NCI-H524 (cell line): Measurements from ENCODE around the gene RPS14.
A peak's percentile ranks its signal among the peaks of the same experiment; 100 is the strongest.

Experiments used
- DNase-seq, 2 experiments: peaks; one replicate each; lab custom pipeline; 2025; lab: John Stamatoyannopoulos, UW

Gene RPS14

DNA sequence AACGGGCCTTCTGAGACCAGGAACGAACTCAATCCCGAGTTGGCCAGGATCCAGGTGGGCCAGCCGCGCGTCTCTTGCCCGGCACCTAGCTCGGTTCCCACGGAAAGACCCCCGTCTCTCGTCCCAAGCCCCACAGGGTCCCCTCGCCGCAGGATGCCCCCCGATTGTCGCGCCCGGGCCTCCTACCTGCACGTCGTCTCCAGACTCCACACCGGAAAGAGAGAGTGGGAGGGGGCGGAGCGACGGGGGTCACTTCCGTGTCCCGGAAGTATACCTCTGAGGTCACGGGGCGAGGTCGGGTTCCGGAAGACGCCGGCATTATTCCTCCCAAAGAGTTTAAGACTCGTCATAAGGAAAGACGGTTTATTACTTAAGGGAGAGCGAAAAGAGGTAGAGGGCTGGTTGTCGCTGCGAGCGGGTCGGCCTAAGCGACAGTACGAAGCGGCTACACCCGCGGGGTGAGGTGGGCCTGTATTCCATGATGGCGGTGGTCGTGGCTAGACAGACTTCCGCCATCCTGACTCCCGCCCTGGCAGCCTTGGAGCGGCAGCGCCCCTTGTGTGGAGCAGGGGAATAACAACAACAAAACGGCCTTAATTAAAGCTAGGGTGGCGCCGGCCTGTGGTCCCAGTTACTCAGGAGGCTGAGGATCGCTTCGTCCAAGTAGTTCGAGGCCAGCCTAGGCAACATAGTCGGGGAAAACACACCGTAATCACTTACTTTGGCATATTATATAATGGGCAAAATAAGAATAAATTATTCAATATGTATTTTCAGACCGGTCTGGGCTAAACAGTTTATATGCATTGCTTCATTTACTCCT is at the start of gene RPS14:
TSS of gene RPS14 (minus strand) at position 223 of the 823 bp plus-strand sequence. CDS start 2,006 bp downstream, outside the sequence.
- peak; percentile 84 to 87 for DNase-seq

DNA sequence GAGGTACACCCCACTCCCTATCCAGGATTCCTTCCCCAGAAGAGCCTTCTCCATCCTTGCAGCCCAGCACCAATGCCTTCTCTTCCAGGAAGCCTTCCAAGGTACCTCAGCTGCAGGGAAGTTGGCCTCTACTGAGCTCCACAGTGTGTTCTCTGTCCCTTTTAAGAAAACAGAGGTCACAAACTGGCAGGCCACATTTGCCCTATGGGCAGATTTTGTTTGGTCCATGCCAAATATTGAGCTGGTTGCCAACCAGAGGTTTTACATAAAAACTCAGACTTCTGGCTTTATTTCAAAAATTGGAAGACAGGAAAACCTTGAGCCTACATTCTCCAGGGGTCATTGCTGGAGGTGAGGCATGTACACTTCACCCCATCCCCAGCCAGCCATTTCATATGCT is 49.4 kb upstream of the RPS14 start:
- no peak for DNase-seq

DNA sequence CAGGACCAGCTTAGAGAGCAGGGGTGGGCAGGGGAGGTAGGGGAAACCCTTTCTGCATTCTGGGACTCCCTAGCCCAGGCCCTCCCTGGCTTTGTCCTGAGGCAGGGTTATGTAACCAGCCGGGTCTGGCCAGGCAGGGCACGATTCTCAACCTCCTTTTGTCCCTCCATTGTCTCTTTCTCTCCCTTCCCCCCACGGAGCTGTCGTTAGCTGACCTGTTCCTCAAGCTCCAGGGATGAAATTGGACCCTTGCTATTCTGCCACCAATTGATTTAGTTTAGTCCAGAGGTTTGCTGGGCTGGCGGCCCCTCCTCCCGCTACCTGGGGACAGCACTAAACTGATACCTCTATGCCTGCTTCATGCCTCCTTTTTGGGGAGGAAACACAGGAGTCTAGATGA is 49.0 kb upstream of the RPS14 start:
- no peak for DNase-seq

DNA sequence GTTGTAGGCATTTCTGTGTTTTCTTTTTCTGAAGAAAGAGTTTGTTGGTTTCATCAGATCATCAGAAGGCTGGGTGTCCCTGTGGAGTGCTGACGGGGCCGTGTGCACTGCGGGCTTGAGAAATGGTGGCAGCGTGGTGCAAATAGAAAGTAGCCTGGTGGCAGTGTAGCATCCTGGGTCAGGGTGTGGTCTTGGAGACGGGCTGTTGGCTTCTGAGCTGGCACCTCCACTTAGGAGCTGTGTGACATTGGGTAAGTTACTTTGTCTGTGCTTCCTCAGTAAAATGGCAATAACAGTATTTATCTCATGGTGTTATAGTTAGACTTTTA is 48.4 kb upstream of the RPS14 start:
- DNase-seq: no peak

DNA sequence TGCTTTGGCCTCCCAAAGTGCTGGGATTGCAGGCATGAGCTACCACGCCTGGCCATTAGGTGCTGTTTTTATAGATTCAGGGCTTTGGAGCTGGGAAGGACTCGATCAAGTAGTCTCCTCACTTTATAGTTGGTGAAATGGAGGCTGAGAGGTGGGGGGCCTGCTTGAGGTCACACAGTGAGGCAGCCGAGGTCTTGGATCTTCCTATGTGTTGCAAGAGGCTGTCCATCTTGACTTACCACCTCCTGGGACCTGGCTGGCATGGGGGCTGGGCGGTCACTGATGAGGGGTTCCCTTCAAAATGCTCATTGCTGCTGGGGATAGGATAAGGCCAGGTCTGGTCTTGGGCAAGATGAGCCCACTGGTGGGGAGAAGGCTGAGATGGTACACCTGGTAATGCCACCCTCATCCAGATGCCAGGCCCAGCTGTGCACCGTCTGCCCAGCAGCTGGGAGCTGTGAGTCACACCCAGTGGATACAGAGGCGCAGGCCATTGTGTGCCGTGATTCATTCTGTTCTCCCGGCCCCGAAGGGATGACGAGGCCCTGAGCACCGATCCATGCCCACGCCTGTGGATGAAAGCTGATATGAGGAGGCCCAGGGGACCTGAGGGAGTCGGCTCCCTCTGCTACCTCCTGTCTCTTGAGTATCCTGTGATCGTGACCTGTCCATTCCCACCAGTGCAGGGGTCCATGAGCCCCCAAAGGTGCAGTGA is 47.9 kb upstream of the RPS14 start:
- peak; percentile 18 to 67 for DNase-seq

DNA sequence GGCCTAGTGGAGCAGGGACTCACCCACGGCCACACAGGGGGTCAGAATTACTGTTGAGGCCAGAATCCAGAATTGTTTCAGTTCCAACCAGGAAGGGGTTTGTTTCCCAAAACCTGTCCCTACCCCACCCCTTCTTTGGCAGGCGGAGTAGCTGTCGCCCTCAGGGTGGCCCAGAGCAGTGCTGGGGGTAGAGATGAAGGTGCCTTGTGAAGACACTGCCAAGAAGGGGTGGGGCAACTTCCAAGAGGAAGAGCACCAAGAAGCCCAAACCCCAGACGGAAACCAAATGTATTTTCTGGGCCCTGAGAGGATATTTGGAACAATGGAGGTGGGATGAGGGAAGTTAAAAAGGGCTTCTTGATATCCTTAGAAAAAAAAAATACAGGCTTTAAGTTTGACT is 47.0 kb upstream of the RPS14 start:
- no peak for DNase-seq

DNA sequence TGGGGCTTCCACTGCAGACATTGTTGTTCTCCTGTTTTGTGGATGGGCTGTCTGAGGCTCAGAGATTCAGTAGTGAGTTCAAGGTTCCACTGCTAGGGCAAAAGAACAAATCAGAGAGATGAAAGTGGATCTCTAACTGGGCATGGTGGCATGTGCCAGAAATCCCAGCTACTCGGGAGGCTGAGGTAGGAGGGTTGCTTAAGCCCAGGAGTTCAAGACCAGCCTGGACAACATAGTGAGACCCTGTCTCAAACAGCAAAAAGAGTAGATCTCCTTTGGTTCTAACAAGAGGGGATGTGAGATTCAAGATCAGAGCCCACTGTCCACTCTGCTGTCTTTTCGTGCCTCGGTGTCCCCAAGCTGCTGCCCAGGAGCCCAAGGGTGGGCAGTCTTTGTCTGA is 46.6 kb upstream of the RPS14 start:
- DNase-seq: no peak

DNA sequence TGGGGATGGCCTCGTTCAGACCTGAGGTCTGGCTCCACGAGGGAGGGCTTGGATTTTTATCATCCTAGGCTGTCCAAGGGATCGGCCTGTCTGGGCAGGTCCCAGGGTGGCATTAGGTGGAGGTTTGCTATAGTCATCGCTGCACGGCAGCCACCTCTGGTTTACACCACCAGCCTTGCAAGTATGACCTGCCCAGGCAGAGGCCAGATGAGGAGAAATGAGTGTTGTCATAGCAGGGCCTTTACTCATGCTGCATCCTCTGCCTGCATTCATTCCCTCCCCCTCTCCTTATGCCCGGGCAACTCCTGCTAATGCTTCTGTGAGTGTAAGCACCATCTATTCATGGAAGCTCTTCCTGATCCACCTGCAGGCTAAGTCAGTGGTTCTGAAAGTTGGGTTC is 43.1 kb upstream of the RPS14 start:
- no peak for DNase-seq

DNA sequence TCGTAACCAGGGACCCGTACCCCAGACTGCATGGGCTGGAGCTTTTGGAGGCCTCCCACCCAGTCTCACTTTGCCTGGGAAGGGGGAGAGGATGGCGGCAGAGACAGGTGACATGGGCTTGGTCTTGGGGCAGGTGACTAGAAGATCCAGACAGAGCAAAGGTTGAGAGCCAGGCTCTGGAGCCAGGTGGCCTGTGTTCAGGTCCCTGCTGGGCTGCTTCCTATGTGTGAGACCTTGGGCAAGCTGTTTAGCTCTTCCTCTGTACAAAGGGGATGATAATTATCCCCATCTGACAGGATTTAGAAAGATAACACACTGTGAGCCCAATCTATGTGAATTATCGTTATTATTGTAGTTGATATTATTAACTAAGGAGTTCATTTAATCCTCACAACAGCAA is 42.3 kb upstream of the RPS14 start:
- no peak for DNase-seq

DNA sequence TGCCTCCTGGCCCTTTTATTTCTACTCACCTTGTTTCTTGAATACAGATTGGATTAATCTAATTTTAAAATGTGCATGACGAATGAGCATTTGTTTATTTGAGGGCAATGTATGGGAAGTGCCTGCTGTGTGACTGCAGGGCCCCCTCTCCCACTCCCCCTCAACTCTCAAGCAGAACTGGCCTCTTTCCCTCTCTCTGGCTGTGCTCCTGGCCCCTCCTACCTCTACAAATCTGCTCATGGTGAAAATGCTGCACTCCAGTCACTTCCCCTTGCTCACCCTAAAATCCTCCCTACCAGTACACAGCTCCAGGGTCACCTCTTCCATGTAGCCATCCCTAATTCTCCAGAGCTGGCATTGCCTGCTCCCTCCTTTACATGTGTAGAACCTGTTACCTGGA is 41.2 kb upstream of the RPS14 start:
- DNase-seq: no peak

DNA sequence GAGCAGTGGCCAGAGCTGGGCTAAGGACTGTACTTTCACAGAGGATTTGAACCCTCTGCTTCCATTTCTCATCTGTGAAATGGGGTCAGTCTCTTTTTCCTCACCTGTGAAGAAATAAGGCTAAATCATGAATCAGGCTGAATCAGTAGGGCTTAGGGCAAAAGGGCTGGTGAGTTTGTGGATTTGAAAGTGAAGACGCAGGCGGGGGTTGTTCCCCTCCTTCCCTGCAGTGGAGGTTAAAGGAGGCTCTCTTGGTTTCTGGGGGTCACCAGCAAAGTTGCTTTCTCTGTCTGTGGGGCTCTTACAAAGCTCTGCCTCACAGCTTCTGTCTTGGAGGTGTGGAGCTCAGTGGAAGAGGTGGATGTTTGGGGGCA is 40.7 kb upstream of the RPS14 start:
- no peak for DNase-seq

DNA sequence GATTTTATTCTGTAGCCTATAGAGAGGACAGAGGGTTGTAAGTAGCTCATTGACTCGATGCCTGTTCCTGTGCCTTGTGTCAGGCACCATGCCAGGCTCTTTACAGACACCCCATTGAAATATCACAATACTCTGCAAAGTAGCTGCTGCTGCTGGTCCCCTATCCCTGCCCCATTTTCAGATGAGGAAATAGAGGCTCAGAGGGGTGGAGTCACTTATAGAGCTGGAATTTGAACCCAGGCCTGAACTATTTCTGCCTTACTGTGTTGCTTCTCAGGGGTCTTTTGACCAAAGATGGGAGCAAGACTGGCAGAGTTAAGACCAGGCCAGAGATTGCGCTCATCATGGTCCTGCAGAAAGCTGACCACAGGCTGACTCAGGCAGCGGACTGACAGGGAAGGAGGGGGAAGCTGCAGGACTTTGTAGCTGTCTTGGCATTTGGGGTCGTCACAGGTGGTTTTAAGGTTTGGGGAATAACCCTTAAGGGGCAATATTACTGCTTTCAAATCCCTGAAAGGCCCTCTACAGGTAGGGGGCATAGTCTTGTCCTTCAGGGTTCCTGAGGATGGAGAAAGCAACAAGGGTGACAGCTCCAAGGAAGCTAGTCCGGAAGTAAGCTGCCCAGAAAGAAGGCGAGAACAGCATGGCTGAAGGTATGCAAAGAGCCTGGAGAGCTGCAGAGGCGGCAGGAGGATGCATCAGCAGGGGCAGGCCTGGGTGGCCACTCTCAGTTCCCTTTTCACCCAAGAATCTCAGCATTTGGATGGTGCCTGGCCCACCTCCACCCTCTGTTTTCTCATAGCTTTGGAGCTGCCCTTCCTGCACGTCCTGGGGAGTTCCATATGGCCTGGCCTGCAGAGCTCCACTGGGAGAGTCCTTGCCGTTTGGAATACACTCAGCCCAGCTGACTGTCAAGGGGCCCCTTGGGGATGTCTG is 40.1 kb upstream of the RPS14 start:
- DNase-seq: peak in 1 of 2 experiments; percentile 53

DNA sequence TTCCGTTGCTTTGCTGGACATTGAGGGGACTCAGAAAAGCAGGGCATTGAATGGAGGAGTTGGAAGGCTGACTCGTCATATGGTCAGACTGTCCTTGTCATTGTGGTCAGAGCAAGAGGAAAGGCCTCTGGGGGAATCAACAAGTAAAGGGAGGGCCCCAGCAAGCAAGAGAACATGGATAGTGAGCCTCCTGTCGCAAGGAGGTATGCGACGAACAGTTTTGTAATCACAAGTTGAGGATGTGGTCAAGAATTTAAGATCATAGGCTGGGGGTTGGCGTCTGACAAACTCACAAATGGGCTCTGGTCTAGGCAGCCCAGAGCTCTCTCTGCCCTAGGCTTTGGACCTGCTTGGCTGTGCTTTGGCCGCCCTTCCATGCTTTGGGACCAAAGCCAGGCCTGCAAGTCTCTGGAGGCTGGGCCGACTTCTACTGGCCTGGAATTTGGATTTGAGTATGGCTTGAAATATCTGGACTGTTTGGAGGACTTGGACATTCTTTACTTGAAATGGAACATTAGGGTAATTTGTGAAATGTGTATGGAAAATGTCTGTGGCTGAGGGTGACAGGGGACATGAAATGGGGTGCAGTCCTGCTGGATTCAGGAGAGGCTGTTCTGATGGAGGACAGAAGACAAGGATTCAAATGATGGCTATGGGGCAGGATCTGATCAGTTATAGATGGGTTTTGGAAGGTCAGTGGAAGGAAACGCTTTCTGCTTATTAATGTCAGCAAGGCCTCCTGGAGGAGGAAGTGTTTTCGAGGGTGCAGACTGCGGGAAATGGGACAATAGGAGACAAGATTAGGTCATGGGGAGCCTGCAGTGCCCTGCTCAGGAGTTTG is 39.2 kb upstream of the RPS14 start:
- DNase-seq: no peak

DNA sequence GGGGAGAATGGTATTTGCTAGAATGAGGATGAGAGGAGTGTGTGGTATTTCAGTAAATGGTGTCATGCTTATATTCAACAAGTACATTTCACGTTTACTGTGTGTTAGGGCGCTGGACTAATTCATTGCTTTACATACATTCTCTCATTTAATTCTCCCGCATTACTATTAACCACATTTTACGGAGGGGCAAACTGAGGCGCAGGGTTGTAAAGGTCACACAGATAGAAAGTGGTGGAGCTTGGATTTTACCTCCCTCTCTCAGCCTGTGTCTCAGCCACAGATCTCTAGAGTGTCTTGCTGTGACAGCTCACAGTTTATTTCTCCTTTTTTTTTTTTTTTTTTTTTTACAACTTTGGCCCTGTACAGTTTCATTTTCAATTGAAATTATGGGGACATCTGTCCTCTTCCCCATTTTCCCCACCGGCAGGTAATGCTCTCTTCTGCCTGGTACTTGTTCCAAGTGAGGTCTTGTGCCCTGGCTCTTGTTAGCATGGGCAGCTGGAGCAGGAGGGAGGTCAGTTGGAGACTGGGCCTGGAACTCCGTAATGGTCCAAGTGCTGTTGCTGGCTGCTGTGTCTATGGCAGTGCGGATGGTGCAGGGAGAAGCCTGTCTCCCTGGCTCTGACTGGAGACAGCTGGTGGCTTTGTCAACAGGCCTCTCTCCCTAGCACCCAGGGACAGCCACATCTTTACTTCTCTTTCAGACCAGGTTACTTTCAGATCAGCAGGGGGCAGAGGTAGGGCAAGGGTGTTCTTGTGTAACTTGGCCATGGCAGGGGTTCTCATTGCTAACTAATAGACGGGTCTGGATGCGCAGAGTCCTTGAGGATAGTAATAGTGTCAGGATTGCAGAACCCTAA is 37.9 kb upstream of the RPS14 start:
- DNase-seq: peak; percentile 46 to 79

DNA sequence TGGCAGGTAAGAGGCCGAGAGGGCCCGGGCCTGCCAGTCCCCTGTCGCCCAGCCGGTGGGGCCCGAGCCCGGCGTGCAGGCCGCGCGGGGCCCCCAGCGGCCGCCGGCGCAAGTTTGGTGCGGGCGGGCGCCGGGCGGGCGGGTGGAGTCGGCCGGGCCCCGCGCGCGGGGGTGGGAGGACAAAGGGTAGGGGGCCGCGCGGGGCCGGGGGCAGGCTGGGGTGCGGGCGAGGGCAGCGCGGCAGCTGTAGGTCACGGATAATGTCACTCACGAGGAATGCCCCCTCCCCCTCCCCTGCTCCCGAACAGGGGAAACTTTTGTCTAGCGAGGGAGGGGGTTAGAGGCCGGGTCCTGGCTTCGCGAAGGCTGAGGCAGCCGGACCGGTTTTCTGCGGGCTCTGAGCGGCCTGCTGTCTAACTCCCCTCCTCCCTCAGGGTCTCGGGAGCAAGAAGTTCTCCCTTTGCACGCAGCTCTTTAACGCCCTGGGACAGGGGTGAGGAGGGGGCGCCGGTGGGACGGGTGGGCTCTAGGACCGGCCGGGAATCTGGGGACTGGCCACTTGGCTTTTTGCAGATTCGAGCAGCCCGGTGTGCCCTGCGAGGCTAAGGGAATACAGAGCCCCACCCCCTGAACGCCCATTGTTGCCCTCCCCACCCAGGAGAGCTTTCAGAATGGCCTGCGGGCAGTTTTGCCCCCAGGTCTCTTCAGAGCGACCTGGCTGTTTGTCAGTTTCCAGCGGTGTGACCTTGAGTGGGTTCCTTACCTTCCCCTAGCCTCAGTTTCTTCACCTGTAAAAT is 37.1 kb upstream of the RPS14 start:
- DNase-seq: peak; percentile 36 to 58

DNA sequence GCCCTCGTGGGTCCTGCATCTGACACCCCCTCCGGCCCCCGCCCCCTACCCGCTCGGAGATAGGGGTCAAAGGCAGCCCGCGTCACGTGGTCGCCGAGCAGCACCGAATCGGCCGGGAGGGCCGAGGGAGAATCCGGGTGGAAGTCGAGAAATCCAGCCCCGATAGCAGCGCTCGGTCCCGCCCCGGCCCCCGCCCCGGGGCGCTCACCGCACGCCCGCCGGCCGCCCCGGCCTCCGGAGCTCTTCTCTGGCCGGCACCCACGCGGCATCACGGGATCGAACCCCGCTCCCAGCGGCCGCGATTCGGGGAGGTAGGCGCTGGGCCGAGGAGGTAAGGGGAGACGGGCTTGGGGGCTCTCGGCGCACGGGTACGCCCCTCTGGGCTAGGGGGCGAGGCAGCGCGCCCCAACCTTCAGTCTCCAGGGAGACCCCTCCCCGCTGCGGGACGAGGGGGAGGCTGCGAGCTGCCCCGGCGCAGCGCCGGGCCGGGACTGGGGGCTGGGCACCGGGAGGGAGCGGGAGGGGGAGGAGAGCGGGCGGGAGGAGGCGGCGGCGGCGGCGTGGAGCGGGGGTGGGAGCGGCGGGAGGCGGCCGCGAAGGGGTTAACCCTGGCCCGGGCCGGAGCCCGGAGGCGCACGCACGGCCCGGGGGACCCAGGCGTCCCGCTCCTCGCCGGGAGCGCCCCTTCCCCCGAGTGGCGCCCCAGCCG is 36.3 kb upstream of the RPS14 start:
- DNase-seq: peak; percentile 20 to 37

DNA sequence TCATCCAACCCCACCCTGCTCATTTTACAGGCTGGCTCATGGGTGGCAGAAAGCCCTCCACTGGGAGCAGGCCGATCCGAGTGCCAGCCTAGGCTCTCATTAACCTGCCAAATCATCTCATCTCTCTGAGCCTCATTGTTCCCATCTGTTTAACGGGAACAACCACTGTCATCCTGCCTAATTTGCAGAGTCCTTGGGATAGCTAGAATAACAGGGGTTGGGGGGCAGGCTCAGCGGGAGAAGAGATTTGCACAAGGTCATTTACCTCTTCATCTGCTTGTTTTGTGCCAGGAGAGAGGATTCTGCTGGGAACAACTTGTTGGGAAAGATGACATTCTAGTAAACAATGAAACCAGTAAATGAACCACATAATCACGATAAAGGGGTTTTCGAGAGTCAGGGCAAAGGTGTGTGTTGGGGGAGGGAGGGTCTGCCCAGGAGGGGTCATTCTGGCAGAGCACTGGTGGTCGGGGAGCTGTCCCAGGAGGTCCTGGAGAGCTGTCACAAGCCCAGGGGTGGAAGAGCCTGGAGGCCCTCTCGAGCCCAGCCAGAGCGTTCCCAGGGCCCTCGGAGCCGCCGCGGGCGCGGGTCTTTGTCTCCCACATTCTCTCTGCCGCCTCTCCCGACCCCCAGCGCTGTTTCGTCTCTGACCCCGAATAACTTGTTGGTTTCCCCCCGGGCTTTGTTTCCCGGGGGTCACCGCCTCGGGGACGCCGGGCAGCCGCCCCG is 35.6 kb upstream of the RPS14 start:
- DNase-seq: no peak

DNA sequence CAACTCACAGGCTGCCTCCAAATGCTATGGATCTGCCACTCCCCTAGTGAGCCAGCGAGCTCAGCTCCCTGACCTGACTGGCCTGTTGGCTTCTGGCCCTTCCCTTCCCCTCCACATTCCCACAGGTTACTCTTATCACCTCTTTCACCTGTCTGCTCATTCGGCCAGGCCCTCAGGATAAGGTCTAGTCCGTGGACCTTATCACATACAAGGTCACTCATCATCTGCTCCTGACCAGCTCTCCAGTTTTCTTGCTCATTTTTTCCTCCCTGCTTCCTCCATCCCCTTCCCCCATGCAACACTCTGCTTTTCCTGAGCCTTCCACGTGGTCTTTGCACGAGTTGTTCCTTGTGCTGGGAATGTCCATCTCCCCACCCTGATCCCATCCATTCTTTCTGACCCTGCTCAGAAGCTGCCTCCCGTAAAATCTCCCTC is 32.5 kb upstream of the RPS14 start:
- no peak for DNase-seq

DNA sequence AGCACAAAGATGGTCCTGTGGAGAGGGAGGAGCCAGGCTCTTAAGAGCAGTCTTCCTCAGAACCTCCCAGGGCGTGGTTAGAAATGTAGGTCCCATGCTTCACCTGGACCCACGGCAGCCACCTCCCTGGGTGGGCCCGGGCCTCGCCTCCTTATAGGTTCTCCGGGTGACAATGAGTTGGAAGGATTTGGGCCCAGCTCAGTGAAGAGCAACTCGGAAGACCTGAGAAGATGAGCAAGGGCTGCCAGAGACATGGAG is 32.1 kb upstream of the RPS14 start:
- DNase-seq: no peak
